B cell (primary cell): ENCODE measurements around the gene ZNF581. TPM values are rescaled to one million over a fixed set of nuclear protein-coding genes. Genes with fewer than 3 reads are reported as not detected.

Source experiments
- ATAC-seq: fragments of 200-7000 bp; cut with Tn5 transposase; one replicate; pipeline ENCODE4 v1.10.0; 2021; ENCODE audit warnings: low read depth, mild to moderate bottlenecking, moderate number of reproducible peaks, moderate library complexity
- CTCF ChIA-PET: fragments of 350-600 bp; sonication (Branson Sonifier 250); formaldehyde crosslinking; loops from one replicate; lab custom pipeline; 2021; ENCODE audit warnings: antibody characterized with exemption, inconsistent platforms; lab: Charles Lee
- POLR2A ChIA-PET: fragments of 350-600 bp; sonication (Branson Sonifier 250); formaldehyde crosslinking; loops from one replicate; lab custom pipeline; 2021; ENCODE audit warnings: antibody characterized with exemption; lab: Charles Lee
- DNase-seq: peaks from one replicate; pipeline ENCODE4 v3.0.0; 2013
- H2AFZ ChIP-seq: 2 replicates; pipeline ENCODE4 v1.6.1; 2012; ENCODE audit warnings: mild to moderate bottlenecking, low read depth, low read length; ENCODE audit not compliant: insufficient read depth, poor library complexity, severe bottlenecking
- H3K27ac ChIP-seq, 2 donors: 1 replicate in 1 of 2; 2 replicates in 1 of 2; pipeline ENCODE4 v1.5.1; 2012 to 2013; ENCODE audit warnings: low read length in 2 of 2, mild to moderate bottlenecking in 2 of 2, moderate library complexity in 1 of 2
- H3K27me3 ChIP-seq, 4 experiments: fragments of 200-600 bp in 1 of 4; sonication (generic) in 1 of 4; replicated peaks in 1 of 4; 1 replicate in 2 of 4; 2 replicates in 2 of 4; pipeline versions ENCODE4 v1.6.1 to v1.7.0; 2013 to 2016; ENCODE audit warnings: low read length in 3 of 4, mild to moderate bottlenecking in 2 of 4, mixed read lengths in 1 of 4, moderate library complexity in 1 of 4; ENCODE audit not compliant: insufficient read depth in 4 of 4, control insufficient read depth in 3 of 4; ENCODE audit errors: control extremely low read depth in 1 of 4
- H3K36me3 ChIP-seq, 2 experiments: replicated peaks in 1 of 2; 1 replicate in 1 of 2; 2 replicates in 1 of 2; pipeline versions ENCODE4 v1.6.1 to v1.7.1; 2013; ENCODE audit warnings: low read length in 1 of 2; ENCODE audit not compliant: insufficient read depth in 2 of 2, control insufficient read depth in 1 of 2; ENCODE audit errors: control extremely low read depth in 1 of 2, extremely low read depth in 1 of 2
- H3K4me1 ChIP-seq, 2 donors: fragments of 200-600 bp in 1 of 2; sonication (generic) in 1 of 2; 1 replicate in 1 of 2; 2 replicates in 1 of 2; pipeline versions ENCODE4 v1.5.1 to v1.6.1; 2013 to 2017; ENCODE audit warnings: low read length in 2 of 2; ENCODE audit not compliant: control insufficient read depth in 2 of 2, insufficient read depth in 2 of 2
- H3K4me2 ChIP-seq: replicated peaks from 2 replicates; pipeline ENCODE3; 2012; ENCODE audit warnings: mild to moderate bottlenecking, low read depth, low read length; ENCODE audit not compliant: poor library complexity, severe bottlenecking
- H3K4me3 ChIP-seq, 5 experiments: fragments of 200-600 bp in 1 of 5; sonication (generic) in 1 of 5; 1 replicate in 3 of 5; 2 replicates in 2 of 5; pipeline versions ENCODE4 v1.5.1 to v1.7.0; 2011 to 2016; ENCODE audit warnings: low read length in 4 of 5, mild to moderate bottlenecking in 4 of 5, low read depth in 2 of 5, control low read depth in 1 of 5, moderate library complexity in 1 of 5; ENCODE audit not compliant: insufficient read depth in 1 of 5; ENCODE audit errors: control extremely low read depth in 1 of 5, extremely low read depth in 1 of 5
- H3K79me2 ChIP-seq: fragments of 200-600 bp; sonication (generic); one replicate; pipeline ENCODE4 v1.6.0; 2016; ENCODE audit warnings: low read length; ENCODE audit not compliant: control insufficient read depth, insufficient read depth
- H3K9ac ChIP-seq: fragments of 200-600 bp; sonication (generic); 2 replicates; pipeline ENCODE4 v1.6.1; 2017; ENCODE audit warnings: mild to moderate bottlenecking, low read length, moderate library complexity
- H3K9me3 ChIP-seq, 3 donors: one replicate each; pipeline versions ENCODE4 v1.6.1 to v1.7.1; 2013; ENCODE audit warnings: low read length in 2 of 3; ENCODE audit not compliant: control insufficient read depth in 2 of 3, insufficient read depth in 1 of 3; ENCODE audit errors: control extremely low read depth in 1 of 3
- H4K20me1 ChIP-seq: 2 replicates; pipeline ENCODE4 v1.6.0; 2012; ENCODE audit warnings: mild to moderate bottlenecking, low read length; ENCODE audit not compliant: insufficient read depth, control insufficient read depth, poor library complexity, severe bottlenecking
- H3K27ac Mint-ChIP-seq: one replicate; pipeline ENCODE4 v1.8.0; 2021; ENCODE audit warnings: mixed read lengths
- H3K27me3 Mint-ChIP-seq: one replicate; pipeline ENCODE4 v1.8.0; 2021; ENCODE audit warnings: mixed read lengths
- H3K4me1 Mint-ChIP-seq: one replicate; pipeline ENCODE4 v1.8.0; 2021; ENCODE audit warnings: mixed read lengths
- H3K4me3 Mint-ChIP-seq: one replicate; pipeline ENCODE4 v1.8.0; 2021; ENCODE audit warnings: mixed read lengths
- H3K9me3 Mint-ChIP-seq: one replicate; pipeline ENCODE4 v1.8.0; 2022; ENCODE audit warnings: mixed read lengths; ENCODE audit not compliant: insufficient read depth
- CTCF ChIP-seq: fragments of 200-600 bp; IDR thresholded peaks from one replicate; pipeline ENCODE4 v1.8.0; 2022; ENCODE audit warnings: antibody characterized with exemption, mild to moderate bottlenecking
- EZH2 ChIP-seq: IDR thresholded peaks from 2 replicates; pipeline ENCODE4 v1.6.1; 2012; ENCODE audit warnings: borderline replicate concordance, low read depth, mild to moderate bottlenecking, moderate library complexity, low read length; ENCODE audit not compliant: insufficient read depth, poor library complexity, severe bottlenecking
- WGBS: methylation state at CpG from one replicate; pipeline ENCODE4 v1.1.5; 2013; ENCODE audit warnings: missing lambda C conversion rate; ENCODE audit not compliant: insufficient coverage; 5-methylcytosine and 5-hydroxymethylcytosine counted together
- intact Hi-C: fragments of 100-400 bp; cut with micrococcal nuclease; formaldehyde crosslinking; loops from one replicate; pipeline ENCODE4 v1.10.0; 2022
- polyA plus RNA-seq: library from polyadenylated mRNA; depleted of rRNA; stranded (reverse); fragments of >200 nt; gene quantifications from 2 replicates; pipeline ENCODE4 v1.2.3, GENCODE V29; 2012
- total RNA-seq, 2 donors: library from RNA; stranded (reverse); fragments of 120-200 nt in 1 of 2; gene quantifications; 1 replicate in 1 of 2; 2 replicates in 1 of 2; pipeline versions ENCODE4 v1.2.3 to v1.2.4, GENCODE V29; 2013 to 2022

The ZNF581 gene
- total and polyA plus RNA-seq, 2 donors (not counting 1 experiment from before 2014, with no cell fraction given), result 48.2 to 51.3 TPM

DNA sequence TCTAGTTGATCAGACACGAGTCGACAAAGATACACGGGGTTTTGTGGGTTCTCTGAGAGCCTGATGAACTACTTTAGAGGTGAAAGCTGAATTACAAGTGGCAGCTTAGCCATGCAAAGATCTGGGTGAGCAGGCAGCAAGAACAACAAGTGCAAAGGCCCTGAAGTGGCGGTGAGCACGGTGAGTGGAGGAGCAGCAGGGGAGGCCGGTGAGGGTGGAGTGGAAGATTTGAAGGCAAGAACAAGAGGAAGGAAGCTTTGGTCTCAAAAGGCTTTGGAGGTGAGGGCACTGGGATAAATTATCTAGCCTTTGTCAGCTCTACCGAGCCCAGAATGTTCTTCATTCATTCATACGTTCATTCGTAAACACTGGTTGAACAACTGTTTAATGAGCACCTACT is 36.6 kb upstream of the ZNF581 start:
- TF ChIP-seq EZH2 (no peak), CTCF (no peak)
- no peaks in the 10 kb centered on the region for H3K27me3 Mint-ChIP-seq
- Histone ChIP-seq H3K27me3 (no peaks in the 10 kb centered on the region), H3K4me1 (peaks cover 13 to 34% of the 10 kb centered on the region in 2 donors), H3K27ac (peak overlapping the region; percentile 74 to 85), H3K4me3 (no peak overlapping the region), H2AFZ (no peak overlapping the region), H3K79me2 (peaks cover 57% of the 10 kb centered on the region), H3K9ac (no peak overlapping the region), H3K36me3 (peaks cover 0 to 13% of the 10 kb centered on the region in 2 experiments), H3K9me3 (peaks cover 0 to 3% (median 0%) of the 10 kb centered on the region in 3 donors), H3K4me2 (peak overlapping the region; percentile 97), H4K20me1 (peaks cover 13% of the 10 kb centered on the region)
- DNase-seq, result no peak
- CTCF ChIA-PET, result interaction anchor here (0.7 to 2.9 kb wide), 27 partner anchors 9 to 466 kb away, joined by 3 to 46 read pairs (median 5); partner anchors contain the start of genes KMT5C, ZNF628 and ZNF784
- intact Hi-C loops, result loop anchor here (5.0 to 10.0 kb wide), 3 partner anchors 35 to 352 kb away; partner anchors contain the start of genes BRSK1, HSPBP1, PPP6R1 and ZNF580
- H3K4me3 Mint-ChIP-seq, result peak overlapping the region; percentile 96
- H3K4me1 Mint-ChIP-seq, result peaks cover 60% of the 10 kb centered on the region
- POLR2A ChIA-PET, result interaction anchor here (0.5 to 1.8 kb wide), 6 partner anchors 11 to 130 kb away, joined by 5 to 7 read pairs (median 5); partner anchors contain the start of genes ZNF579, ZNF628 and ZNF784
- 63% methylated on average over 6 of the region's 9 CpGs for WGBS
- H3K27ac Mint-ChIP-seq, result peak overlapping the region; percentile 97
- no peaks in the 10 kb centered on the region for H3K9me3 Mint-ChIP-seq
- no peak for ATAC-seq

- ChIA-PET POLR2A (no interaction called here), CTCF (interaction anchor here (4.9 kb wide), 1 partner anchor 23 kb away, joined by 21 read pairs; no protein-coding TSS in a partner anchor)
- H3K27ac Mint-ChIP-seq, result no peak overlapping the region
- peaks cover 66% of the 10 kb centered on the region for H3K79me2 ChIP-seq
- intact Hi-C loops, result loop anchor here (5.0 to 10.0 kb wide), 3 partner anchors 33 to 355 kb away; partner anchors contain the start of genes BRSK1, HSPBP1, PPP6R1 and ZNF580
- no peaks in the 10 kb centered on the region for H3K9me3 ChIP-seq
- peaks cover 30% of the 10 kb centered on the region for H4K20me1 ChIP-seq
- peaks cover 24 to 40% of the 10 kb centered on the region in 2 donors for H3K4me1 ChIP-seq
- peaks cover 0 to 13% of the 10 kb centered on the region in 2 experiments for H3K36me3 ChIP-seq
- H3K4me2 ChIP-seq, result no peak overlapping the region
- H3K4me3 Mint-ChIP-seq, result no peak overlapping the region
- ATAC-seq (no peak), DNase-seq (no peak)
- no peaks in the 10 kb centered on the region for H3K27me3 Mint-ChIP-seq
- H3K27me3 ChIP-seq, result no peaks in the 10 kb centered on the region
- peaks cover 68% of the 10 kb centered on the region for H3K4me1 Mint-ChIP-seq
- no peak overlapping the region for H3K27ac ChIP-seq
- WGBS, result 100% methylated on average over 5 of the region's 5 CpGs
- H3K9me3 Mint-ChIP-seq, result no peaks in the 10 kb centered on the region
- no peak overlapping the region for H3K9ac ChIP-seq
- no peak overlapping the region for H3K4me3 ChIP-seq
- H2AFZ ChIP-seq, result no peak overlapping the region
- TF ChIP-seq CTCF (no peak), EZH2 (no peak)
Observed at GRCh38 chr19:55609326-55609725, 34.1 kb upstream of the ZNF581 start.
